Stomach (tissue), 4 donors: ENCODE results near the gene NCKAP5.

ENCODE experiments used
- CTCF ChIP-seq, 7 experiments: fragments of 450-650 bp in 4 of 7; fragments of 200-600 bp in 3 of 7; sonication (generic) in 3 of 7; IDR thresholded peaks; one replicate each; pipeline ENCODE4 v1.5.1; 2016 to 2019; ENCODE audit warnings: antibody characterized with exemption in 7 of 7, control low read depth in 2 of 7, mild to moderate bottlenecking in 1 of 7
- EP300 ChIP-seq: sonication (generic); formaldehyde crosslinking; IDR thresholded peaks from one replicate; pipeline ENCODE4 v1.6.1; 2017; ENCODE audit warnings: antibody characterized with exemption
- POLR2AphosphoS5 ChIP-seq, 3 donors: sonication (generic); formaldehyde crosslinking; IDR thresholded peaks; one replicate each; pipeline ENCODE4 v1.6.1; 2016; ENCODE audit warnings: antibody characterized with exemption in 3 of 3

- no peak for TF ChIP-seq EP300
- no peak for TF ChIP-seq CTCF (IDR thresholded peaks at IDR 0.05)
- no peak for TF ChIP-seq POLR2AphosphoS5 (IDR thresholded peaks at IDR 0.05)
Observed at GRCh38 chr2:133232556-133232955, 335.7 kb downstream of the NCKAP5 start.
